GM18526 (cell line): ENCODE measurements around the gene RAC2.

Experiments
- POLR2A ChIP-seq: IDR thresholded peaks from 3 replicates; pipeline ENCODE4 v1.6.1; 2011; ENCODE audit not compliant: insufficient read length; ENCODE audit errors: extremely low read depth

RAC2 gene

DNA sequence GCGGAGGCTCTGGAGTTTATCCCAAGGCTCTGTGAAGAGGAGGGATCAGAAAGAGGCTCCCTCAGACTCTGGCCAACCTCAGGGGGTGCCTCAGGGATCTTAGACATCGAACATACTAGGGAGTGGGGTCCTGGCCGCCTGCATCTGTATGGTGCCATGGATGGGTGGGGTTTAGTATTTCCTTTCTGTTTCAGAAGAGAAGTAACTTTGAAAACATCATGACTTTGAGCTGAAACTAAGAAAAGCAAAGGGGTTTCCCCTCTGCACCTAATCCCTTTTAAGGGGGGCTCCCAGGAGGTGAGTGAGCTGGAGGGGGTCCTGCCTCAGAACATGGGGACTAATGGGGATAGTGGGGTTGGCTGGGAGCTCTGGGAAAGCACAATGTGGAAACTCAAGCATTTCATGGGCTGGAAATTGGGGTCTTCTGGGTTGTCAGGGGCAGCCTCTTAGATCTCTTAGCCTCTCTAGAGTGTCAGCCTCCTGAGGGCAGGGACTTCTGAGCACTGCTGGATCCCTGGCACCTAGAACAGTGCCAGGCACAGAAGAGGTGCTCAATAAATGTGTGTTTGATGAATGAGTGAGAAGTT lies 20.0 kb downstream of the RAC2 start:
- TF ChIP-seq POLR2A: no peak

DNA sequence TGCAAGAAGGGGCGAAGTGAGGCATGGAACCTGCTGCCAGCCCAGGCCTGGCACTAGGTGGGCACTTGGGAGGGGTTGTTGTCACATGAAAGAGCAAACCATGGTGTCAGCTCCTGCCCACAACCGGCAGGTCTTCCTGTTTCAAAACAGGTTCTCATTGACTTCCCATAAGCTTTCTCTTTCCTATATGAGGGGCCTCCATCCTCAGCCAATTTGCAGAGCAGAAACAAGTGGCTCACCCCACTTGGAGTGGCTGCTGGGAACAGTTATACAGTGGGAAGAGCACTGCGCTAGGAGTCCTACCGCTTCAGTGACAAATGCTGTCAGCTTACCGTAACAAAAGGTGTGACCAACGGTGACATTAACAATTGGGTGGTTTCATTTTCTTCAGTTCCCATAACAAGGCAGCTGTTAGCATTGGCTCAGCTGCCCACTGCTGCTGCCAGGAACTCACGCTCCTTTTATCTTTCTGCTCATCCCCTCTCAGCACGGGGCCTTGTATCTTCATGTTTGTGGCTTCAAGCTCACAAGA lies 21.6 kb downstream of the RAC2 start:
- TF ChIP-seq POLR2A: peak; percentile 17

DNA sequence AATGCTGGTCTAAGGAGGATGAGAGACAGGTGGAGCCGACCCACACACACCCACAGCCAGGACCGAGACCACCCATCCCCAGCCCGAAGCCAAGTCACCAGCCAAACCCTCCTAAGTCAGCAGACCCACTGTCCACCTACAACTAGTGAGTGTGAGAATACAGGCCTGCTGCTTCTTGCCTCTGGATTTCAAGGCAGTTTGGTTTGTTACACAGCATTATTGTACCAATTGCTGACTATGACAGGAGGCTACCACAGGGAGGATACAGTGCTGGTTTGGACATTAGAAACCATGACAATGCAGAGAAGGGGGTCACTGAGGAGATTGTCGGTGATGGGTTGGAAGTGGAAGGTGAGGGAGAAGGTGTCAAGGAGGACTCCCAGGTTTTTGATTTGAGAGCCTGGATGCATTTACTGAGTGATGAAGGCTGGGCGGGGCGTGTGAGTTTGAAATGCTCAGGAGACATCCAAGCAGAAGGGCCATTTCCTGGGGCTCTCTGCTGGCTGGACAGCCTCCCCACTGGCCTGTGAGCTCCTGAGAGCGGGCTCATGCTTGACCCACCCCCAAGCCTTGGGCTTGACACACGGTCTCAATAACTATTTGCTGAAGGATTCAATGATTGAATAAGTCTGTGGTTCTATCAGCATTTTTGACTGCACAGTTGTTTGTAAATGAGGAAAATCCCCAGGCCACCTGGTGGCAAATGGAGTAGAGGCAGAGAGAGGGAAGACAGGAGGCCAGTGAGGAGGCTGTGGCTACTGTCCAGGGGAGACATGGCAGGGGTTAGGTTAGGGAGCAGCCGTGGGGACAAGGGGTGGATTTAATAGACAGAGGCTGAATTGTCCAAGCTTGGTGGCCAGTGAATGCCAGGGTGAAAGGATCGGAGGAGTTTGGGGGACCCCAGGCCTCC lies 22.4 kb downstream of the RAC2 start:
- no peak for TF ChIP-seq POLR2A

DNA sequence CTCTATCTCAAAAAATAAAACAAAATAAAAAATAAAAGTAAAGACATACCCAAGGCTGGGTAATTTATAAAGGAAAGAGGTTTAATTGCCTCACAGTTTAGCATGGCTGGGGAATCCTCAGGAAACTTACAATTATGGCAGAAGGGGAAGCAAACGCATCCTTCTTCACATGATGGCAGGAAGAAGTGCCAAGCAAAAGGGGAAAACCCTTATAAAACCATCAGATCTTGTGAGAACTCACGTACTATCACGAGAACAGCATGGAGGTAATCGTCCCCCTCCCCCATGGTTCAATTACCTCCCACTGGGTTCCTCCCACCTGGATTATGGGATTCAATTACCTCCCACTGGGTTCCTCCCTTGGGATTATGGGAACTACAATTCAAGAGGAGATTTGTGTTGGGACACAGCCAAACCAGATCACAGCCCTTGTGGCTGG lies 23.5 kb downstream of the RAC2 start:
- no peak for TF ChIP-seq POLR2A

DNA sequence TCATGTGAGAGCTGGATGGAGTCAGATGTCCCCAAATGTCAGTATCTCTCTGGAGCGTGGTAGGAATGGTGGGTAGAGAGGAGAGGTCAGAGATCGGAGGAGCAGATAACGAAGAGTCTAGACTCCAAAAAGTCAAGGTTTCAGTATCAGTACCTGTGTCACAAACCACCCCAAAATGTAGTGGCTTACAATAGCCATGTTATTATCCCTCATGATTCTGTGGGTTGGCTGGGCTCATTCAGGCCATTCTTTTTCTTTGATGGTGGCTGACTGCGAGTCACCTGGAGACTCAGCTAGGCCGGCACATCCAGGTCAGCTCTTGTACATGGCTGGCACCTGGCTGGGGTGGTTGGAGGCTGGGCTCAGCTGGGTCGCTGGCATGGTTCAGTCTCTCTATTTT lies 24.5 kb downstream of the RAC2 start:
- peak; percentile 31 for TF ChIP-seq POLR2A

DNA sequence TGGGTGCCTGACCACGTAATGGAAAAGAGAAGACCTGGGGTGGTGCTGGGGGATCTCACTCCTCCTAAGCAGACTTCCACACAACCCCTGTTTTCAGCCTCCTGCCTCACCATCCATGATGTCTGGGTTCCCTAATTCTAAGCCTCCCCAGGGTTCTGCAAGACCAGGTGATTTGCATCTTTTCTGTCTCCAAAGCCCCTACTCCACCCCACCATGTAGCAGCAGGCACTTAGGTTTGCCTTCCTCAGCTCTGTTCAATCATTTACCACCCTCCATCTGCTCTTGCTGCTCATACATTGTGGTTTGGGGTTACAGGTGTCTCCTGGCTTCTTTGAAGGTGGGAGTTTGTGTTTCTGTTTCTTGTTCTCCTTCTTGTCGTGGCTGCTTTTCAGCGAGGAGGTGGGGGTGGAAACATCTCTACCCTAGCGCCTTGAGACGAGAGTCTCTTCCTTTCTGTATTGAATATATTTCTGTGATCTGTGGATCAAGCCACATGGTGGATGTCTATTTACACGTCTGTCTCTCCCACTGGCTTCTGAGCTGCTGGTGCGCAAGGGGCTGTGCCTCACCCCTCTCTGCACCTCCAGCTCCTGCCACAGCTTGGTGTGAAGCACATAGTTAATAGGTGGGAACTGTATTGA lies 25.2 kb downstream of the RAC2 start:
- peak; percentile 53 for TF ChIP-seq POLR2A

DNA sequence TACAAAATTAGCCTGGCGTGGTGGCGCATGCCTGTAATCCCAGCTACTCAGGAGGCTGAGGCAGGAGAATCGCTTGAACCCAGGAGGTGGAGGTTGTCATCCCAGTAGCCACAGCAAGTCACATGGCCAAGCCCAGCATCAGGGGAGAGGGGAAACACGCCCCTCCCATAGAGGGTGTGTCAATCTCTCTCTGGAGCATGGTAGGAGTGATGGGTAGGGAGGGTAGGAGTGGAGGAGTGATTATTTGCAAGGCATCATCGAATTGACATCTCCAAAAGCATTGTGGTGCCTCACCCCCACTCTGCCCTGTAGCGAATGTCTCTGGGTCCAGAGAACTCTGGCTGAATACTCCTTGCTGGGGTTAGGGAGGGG lies 25.7 kb downstream of the RAC2 start:
- TF ChIP-seq POLR2A: no peak

DNA sequence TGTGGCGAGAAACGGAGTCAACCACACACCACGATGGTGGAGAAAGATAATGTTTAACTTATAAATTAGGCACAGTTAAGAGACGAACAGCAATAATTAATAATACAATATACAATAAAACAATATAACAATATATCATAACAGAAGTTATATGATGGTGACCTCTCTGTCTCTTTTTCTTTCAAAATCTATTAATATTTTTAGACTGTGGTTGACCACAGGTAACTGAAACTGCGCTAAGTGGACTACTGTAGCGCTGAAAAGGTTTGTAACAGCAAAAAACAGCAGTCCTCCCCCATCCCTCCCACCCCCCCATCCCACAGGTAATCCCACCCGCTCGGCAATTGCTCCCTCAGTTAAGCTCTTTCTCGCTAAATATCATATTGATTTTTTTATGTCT lies 28.2 kb downstream of the RAC2 start:
- TF ChIP-seq POLR2A: no peak

DNA sequence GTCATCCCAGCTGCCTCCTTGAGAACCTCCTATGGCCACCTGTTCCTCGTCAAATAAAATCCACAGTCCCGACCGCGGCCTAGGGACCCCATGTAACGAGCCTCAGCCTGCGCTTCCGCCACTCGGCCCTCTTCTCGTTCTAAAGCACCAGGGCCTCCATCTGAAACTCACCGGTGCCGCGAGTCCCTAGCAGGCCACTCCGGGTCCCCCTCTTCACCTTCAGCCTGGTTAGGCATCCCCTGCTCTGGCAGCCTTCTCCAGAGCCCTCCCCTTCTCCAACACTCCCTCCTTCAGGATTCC lies 29.4 kb downstream of the RAC2 start:
- no peak for TF ChIP-seq POLR2A

DNA sequence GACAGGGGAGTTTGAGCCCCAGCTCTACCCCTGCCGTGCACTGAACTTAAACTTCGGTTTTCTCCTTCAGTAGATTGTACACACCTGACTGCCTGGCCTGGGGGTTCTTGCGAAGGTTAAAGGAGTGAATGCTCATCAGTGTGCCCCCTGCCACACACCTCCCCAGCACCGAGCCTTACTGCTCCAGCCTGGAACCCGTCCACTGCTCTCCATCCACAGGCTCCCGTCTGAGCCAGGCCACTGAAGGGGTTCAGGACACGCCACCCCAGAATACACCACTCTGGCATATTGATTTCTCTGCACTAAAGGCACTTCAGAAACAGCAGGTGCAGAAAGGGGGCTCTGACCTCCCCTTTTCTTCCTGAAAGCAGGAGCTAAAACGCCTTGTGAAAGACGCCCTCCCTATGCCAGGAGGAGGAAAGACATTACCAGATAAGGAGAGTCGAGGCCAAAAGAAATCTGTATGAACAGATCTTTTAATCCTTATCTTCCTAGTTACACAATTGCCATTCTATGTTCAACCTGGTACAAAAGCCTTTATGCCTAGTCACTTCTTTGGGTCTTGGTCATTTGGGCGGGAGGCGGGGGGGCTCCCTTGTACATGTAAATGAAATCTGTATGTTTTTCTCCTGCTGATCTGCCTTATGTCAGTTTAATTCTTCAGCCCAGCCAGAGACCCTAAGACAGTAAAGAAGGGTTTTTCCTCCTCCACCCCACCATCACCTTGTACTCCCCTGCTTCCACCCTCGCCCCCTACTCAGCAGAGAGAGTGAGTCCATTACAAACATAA lies 29.9 kb downstream of the RAC2 start:
- TF ChIP-seq POLR2A: no peak

DNA sequence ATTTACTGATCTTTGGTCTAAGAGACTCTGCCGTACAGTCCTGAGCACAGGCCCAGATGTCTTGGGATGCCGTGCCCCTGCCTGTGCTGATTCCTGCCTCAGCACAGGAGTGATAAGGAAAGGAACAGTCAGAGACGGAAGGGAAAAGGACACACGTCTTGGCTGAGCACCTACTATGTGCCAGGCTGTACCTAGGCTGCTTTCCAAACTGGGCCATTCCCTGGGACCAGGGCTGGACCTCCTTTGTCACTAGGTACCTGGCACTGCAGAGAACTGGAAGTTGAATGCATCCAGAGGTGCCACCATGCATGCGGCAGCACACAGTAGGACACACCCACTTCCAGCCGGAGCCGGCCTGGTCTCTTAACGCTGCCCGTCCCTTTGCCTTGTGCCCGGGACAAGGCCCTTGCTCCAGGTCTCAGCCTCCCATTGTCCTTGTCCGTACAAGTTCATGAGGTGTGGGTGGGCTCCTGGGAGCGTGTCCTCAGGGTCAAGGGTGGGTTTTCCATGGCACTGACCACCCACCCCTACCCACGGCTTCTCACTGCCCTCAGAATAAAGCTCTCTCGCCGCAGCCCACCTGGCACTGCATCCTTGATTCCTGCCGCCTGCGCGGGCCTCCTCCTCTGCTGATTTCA lies 30.7 kb downstream of the RAC2 start:
- no peak for TF ChIP-seq POLR2A

DNA sequence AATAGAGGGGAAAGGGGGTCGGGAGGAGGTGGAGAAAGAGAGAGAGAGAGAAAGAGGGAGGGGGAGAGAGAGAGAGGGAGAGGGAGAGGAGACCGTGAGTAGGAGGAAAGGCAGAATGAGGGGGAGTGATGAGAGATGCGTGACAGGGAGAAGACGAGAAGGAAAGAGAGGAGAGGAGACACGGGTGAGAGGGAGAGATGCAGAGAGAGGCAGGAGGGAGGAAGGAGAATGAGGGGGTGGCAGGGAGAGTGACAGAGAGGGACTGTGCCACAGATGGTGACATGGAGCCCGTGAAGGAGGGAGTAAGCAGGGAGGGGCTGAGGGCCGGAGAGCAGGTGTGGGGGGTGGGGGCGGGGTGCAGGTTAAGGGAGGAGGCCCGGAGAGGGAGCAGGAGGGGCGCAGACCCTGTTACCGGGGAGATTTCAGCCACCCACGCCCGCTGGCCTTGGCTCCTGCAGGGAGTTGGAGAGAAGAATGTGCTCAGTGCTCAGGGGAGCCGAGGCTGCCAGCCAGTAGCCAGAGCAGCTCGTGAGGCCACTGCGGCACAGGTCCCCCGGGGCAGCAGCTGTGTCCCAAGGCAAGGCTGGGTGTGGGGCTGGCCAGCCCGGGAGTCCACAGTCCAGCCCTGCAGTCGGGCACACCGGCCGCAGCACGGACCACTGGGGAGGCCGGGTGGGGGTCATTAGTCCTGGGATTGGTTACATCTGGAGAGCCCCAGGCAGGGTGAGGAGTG lies 31.7 kb downstream of the RAC2 start, which contains the start of gene SSTR3:
TSS of gene SSTR3 (minus strand) at position 304 of the 733 bp plus-strand sequence. CDS start 4,674 bp downstream, outside the sequence.
- no peak for TF ChIP-seq POLR2A

DNA sequence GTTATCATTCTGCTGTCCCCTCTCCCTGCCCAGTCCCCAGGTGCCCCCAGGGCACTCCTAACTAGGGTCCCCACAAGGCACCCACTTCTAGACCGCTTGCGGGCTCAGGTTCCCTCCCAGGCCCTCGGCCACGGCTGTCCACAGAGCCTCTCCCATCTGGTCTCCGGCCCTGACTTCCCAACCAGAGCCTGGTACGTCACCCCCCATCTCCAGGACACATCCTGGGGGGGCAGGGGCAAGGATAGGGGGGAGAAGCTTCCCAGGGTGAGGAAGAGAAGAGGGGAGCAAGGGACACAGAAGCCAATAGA lies 32.2 kb downstream of the RAC2 start:
- TF ChIP-seq POLR2A: no peak
